ENCODE measurements around the gene TTYH3. TPM values are rescaled to one million over a fixed set of nuclear protein-coding genes. Genes with fewer than 3 reads are reported as not detected.

The TTYH3 gene
- total and polyA plus RNA-seq, 8 donors: 4.9 to 31.9 (median 8.6) TPM

- WGBS, 2 donors: 94 to 95% methylated on average over 23 of the region's 23 CpGs
- TF ChIP-seq CTCF (IDR thresholded peaks at IDR 0.05): no peak
- Histone ChIP-seq H3K27me3 (no peaks in the 10 kb centered on the region), H3K27ac (no peak overlapping the region), H3K9me3 (no peaks in the 10 kb centered on the region), H3K4me1 (no peaks in the 10 kb centered on the region), H3K4me3 (no peak overlapping the region), H3K36me3 (peaks cover 0 to 36% (median 1%) of the 10 kb centered on the region in 3 donors)
- DNase-seq: no peak
- intact Hi-C loops (cut with DNase I): no loop called here
- FAIRE-seq: no peak
- ATAC-seq: no peak
Measured at GRCh38 chr7:2592375-2592865, 39.4 kb upstream of the TTYH3 start.

GRCh38 chr7:2593036-2593727, 38.6 kb upstream of the TTYH3 start:
- DNase-seq (no peak), ATAC-seq (no peak), FAIRE-seq (no peak)
- peaks cover 0 to 38% (median 4%) of the 10 kb centered on the region in 3 donors for H3K36me3 ChIP-seq
- TF ChIP-seq CTCF (IDR thresholded peaks at IDR 0.05): no peak
- no peak overlapping the region for H3K27ac ChIP-seq
- WGBS, 2 donors: 95 to 96% methylated on average over 38 of the region's 38 CpGs
- intact Hi-C loops (cut with DNase I): no loop called here
- H3K4me3 ChIP-seq: no peak overlapping the region
- no peaks in the 10 kb centered on the region for H3K4me1 ChIP-seq
- H3K27me3 ChIP-seq: no peaks in the 10 kb centered on the region
- H3K9me3 ChIP-seq: no peaks in the 10 kb centered on the region

- Histone ChIP-seq H3K9me3 (no peaks in the 10 kb centered on the region), H3K4me1 (no peaks in the 10 kb centered on the region), H3K36me3 (peaks cover 0 to 50% (median 6%) of the 10 kb centered on the region in 3 donors), H3K27ac (no peak overlapping the region), H3K4me3 (no peak overlapping the region), H3K27me3 (no peaks in the 10 kb centered on the region)
- 88 to 98% methylated on average over 10 of the region's 10 CpGs for WGBS, 2 donors
- TF ChIP-seq CTCF (IDR thresholded peaks at IDR 0.05): no peak
- no peak for ATAC-seq
- intact Hi-C loops (cut with DNase I): no loop called here
- DNase-seq: no peak
- no peak for FAIRE-seq
Measured at GRCh38 chr7:2594599-2594998, 37.2 kb upstream of the TTYH3 start.

GRCh38 chr7:2595258-2595860, 36.4 kb upstream of the TTYH3 start:
- Histone ChIP-seq H3K9me3 (no peaks in the 10 kb centered on the region), H3K27ac (no peak overlapping the region), H3K27me3 (no peaks in the 10 kb centered on the region), H3K4me1 (no peaks in the 10 kb centered on the region), H3K36me3 (peaks cover 0 to 56% (median 6%) of the 10 kb centered on the region in 3 donors), H3K4me3 (no peak overlapping the region)
- FAIRE-seq (no peak), DNase-seq (no peak), ATAC-seq (no peak)
- TF ChIP-seq CTCF (IDR thresholded peaks at IDR 0.05): no peak
- intact Hi-C loops (cut with DNase I): no loop called here
- 92% methylated on average over 27 of the region's 27 CpGs for WGBS, 2 donors
